Stimulated activated CD8-positive, alpha-beta memory T cell treated with anti-CD3 and anti-CD28 coated beads, Interleukin-15, amount 100 ng/mL, for 48 hours (primary cell): ENCODE results near the gene SNAI3.
A peak's percentile ranks its signal among the peaks of the same experiment; 100 is the strongest.

ENCODE experiments used
- DNase-seq, 2 donors: peaks; one replicate each; pipeline ENCODE4 v3.0.0-alpha.2; 2020; ENCODE audit warnings: low read depth in 2 of 2

Gene SNAI3

DNA sequence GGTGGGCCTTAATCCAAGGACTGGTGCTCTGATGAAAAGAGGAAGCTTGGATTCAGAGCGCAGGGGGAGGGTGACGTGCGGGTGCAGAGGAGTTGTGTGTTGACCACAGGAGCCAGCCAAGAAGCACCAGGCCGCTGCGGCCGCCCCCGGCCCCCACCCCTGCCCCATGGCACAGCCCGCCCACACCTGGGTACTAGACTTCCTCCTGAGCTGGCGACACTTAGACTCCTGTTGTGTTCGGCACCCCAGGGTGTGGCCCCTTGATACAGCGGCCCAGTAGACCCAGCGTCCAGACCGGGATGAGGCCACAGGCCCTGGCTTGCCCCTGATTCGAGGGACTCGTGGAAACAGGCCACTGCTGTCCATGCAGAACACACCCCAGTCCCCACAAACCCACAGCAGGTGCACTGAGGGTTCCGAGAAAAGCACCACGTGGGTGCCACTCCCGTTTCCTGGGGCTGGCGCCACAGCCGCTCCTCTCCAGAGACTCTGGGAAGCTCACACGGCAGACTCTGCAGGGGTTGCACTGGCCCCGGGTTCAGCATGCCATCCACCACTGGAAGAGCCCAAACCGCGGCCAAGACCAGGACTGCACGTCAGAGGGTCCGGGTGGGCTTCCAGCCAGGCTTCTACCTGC, 5.7 kb upstream of the SNAI3 start:
- DNase-seq, result no peak

GRCh38 chr16:88691129-88691813, 5.0 kb upstream of the SNAI3 start:
- no peak for DNase-seq

DNA sequence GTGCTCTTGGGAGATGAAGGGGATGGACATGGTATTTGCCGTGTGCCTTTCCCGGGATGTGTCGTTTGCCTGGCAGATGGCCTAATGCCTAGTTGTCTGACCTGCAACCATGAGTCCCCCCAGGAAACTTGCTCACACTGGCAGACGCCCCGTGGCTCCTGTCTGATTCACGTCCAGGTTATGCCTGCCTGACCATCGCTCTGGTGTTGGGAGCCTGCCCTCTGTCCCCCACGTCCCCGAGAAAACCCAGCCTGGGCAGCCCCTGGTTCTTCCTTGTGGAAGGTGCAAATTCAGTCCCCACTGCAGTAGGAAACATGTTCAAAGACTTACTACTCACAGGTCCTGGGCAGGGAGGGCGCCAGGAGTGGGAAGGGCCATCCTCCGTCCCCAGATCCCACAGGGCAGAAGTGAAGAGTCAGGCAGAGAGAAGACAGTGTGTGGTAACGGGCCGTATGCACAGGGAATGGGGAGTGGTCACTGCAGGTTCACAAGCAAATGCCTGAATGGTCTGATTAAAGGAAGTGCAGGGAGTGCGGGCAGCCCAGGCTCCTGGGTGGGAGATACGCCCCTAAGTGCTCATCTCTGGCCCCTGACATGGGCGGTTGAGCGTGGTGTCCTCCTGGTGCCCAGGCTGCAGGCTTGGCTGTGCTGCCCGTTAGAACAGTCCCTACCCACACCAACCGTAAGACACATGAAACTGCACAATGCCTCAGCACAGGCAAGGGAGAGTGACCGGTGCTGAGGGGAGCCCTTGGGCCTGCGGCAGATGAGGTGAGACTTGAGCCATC, 4.2 kb upstream of the SNAI3 start:
- no peak for DNase-seq

- DNase-seq, result no peak
Measured at GRCh38 chr16:88688013-88688778, 1.9 kb upstream of the SNAI3 start.

DNA sequence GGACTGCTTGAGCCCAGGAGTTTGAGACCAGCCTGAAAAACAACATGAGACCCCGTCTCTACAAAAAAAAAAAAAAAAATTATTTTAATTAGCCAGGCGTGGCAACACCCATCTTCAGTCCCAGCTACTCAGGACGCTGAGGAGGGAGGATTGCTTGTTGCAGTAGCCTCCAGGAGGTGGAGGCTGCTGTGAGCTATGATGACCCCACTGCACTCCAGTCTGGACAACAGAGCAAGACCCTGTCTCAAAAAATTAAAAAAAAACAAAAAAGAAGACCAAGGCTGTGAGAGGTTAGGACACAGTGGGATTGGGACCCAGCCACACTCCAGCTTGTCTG, 1.3 kb upstream of the SNAI3 start:
- no peak for DNase-seq

DNA sequence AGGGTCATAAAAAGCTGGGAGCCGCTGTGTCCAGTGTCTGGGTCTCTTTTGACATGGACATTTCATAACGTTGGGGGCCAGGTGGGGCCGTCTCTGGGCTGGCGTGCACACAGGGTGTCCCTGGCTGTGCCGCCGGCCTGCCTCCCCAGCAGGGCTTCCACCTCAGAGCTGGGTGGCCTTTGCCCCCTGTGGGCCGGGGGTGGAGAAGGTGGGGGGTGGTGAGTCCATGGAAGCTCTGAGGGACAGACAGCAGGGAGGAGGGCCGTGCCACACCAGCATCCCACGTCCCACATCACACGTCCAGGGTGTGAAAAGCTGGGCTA, 908 bp upstream of the SNAI3 start:
- no peak for DNase-seq

- no peak for DNase-seq
Measured at GRCh38 chr16:88686062-88686438, 257 bp downstream of the SNAI3 start.

GRCh38 chr16:88685156-88686061, 898 bp downstream of the SNAI3 start:
- DNase-seq, result peak in 1 of 2 donors; percentile 62

DNA sequence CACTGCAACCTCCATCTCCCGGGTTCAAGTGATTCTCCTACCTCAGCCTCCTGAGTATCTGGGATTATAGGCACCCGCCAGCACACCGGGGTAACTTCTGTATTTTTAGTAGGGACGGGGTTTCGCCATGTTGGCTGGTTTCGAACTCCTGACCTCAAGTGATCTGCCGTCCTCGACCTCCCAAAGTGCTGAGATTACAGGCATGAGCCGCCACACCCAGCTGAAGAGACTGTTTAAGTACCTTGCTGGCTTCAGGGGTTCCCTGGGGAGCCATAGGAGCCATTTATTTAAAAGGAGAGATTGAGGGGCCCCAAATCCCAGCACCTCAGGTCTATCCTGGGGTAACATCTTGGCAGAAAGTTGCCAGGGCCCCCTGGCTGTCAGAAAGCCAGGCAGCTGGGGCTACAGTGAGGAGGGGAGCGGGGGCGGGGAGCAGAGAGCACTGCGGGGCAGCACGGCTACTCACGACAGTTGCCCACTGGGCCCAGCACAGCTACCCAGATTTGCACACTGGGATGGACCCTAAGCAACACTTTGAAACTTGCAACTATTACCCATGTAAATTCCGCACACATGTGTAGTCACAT, 1.6 kb downstream of the SNAI3 start:
- DNase-seq, result no peak

DNA sequence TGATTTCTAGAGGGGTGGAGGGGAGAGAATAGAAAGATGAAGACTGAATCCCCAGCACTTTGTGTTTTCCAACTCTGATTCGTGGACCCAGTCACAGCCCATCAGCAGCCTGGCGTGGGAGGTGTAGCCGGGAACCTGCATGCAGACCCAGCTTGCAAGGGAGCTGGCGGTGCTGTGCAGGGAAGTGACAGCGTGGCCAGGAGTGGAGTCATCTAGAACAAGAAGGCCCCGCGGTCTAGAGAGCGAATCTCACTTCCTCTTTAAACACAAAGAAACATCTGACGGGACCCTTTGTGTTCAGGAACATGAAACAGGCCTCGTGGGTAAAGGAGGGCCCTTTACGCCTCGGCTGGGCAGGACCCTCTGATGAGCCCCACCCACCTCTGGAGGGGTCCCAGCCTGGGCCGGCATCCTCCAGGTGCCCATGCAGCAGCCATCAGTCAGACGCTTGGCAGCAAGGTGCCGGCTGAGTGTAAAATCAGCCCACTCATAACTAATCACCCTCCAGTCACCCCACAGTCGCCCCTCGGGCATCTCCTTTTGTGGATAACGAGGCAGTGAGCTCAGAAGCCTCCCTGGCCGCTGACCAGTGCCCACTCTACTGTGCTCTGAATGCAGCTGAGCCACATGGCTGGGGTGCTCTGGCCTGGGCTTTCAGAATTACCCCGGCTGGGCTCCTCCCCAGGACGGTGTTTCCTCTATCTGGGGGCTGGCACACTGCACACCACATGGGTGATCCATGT, 4.4 kb downstream of the SNAI3 start:
- peak in 1 of 2 donors; percentile 76 for DNase-seq

- no peak for DNase-seq
Measured at GRCh38 chr16:88681084-88681680, 5.1 kb downstream of the SNAI3 start.

DNA sequence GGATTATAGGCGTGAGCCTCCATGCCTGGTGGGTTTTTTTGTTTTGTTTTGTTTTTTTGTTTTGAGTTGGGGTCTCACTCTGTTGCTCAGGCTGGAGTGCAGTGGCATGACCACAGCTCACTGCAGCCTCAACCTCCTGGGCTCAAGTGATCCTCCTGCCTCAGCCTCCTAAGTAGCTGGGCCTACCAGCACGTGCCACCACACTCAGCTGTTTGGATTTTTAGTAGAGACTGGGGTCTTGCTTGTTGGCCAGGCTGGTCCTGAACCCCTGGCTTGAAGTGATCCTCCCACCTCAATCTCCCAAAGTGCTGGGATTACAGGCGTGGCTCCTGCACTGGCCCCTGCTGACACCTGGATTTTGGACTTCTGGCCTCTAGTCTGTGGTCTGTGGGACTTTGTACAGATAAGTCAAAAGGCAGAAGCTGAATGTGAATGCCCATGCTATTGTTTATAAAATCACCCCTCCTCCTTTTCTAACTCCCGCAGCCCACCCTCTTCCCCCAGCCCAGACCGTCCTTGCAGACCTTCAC, 5.7 kb downstream of the SNAI3 start:
- no peak for DNase-seq

- no peak for DNase-seq
Measured at GRCh38 chr16:88678224-88678979, 7.9 kb downstream of the SNAI3 start.

- no peak for DNase-seq
Measured at GRCh38 chr16:88677721-88678120, 8.6 kb downstream of the SNAI3 start.

- no peak for DNase-seq
Measured at GRCh38 chr16:88676502-88677242, 9.6 kb downstream of the SNAI3 start.

- no peak for DNase-seq
Measured at GRCh38 chr16:88673716-88674379, 12.5 kb downstream of the SNAI3 start.

GRCh38 chr16:88672776-88673175, 13.5 kb downstream of the SNAI3 start:
- DNase-seq, result no peak

DNA sequence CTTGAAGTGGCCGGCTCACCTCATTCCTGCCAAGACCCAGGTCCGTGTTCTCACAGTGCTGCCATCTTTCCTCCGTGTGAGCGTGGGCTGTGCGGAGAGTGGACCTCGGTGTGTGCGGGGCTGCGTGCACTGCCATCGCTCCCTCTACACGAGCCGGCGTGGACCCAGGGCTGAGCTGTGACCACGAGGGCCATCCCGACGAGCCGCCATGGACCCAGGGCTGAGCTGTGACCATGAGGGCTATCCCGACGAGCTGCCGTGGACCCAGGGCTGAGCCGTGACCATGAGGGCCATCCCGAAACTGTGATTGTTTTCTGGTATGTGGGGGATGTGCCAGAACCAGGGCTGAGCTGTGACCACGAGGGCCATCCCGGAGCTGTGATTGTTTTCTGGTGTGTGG, 14.5 kb downstream of the SNAI3 start:
- DNase-seq, result no peak
